Prostate gland (tissue), 2 donors: ENCODE results near the gene ABCC4. TPM values are rescaled to one million over a fixed set of nuclear protein-coding genes. Genes with fewer than 3 reads are reported as not detected.

ENCODE experiments used
- DNase-seq: peaks from one replicate; pipeline ENCODE4 v3.0.0-alpha.2; 2019; ENCODE audit warnings: low spot score
- H3K27ac ChIP-seq, 2 donors: fragments of 200-600 bp; sonication (generic); 2 replicates each; pipeline ENCODE4 v1.5.1; 2017 to 2019
- H3K27me3 ChIP-seq: fragments of 200-600 bp; sonication (generic); replicated peaks from 2 replicates; pipeline ENCODE4 v1.5.1; 2019; ENCODE audit not compliant: insufficient read depth
- H3K36me3 ChIP-seq, 2 donors: fragments of 200-600 bp; sonication (generic); 1 replicate in 1 of 2; 2 replicates in 1 of 2; pipeline versions ENCODE4 v1.5.1 to v1.8.1; 2017 to 2019
- H3K4me1 ChIP-seq: fragments of 200-600 bp; sonication (generic); replicated peaks from 2 replicates; pipeline ENCODE4 v1.5.1; 2019
- H3K4me3 ChIP-seq, 2 donors: fragments of 200-600 bp; sonication (generic); 2 replicates each; pipeline ENCODE4 v1.5.1; 2017 to 2019
- H3K9me3 ChIP-seq: fragments of 200-600 bp; sonication (generic); 2 replicates; pipeline ENCODE4 v1.5.1; 2017
- POLR2A ChIP-seq: fragments of 450-650 bp; IDR thresholded peaks from one replicate; pipeline ENCODE4 v1.6.1; 2016; ENCODE audit warnings: antibody characterized with exemption, mild to moderate bottlenecking
- POLR2AphosphoS5 ChIP-seq: sonication (generic); formaldehyde crosslinking; IDR thresholded peaks from one replicate; pipeline ENCODE4 v1.6.1; 2017; ENCODE audit warnings: antibody characterized with exemption
- WGBS: methylation state at CpG from one replicate; pipeline ENCODE4 v1.1.5; 2018; 5-methylcytosine and 5-hydroxymethylcytosine counted together
- intact Hi-C: fragments of 100-400 bp; cut with DNase I; formaldehyde crosslinking; loops from one replicate; pipeline ENCODE4 v1.14.2; 2022
- total RNA-seq, 2 donors: library from RNA; depleted of rRNA; stranded (reverse); fragments of >200 nt; gene quantifications; one replicate each; pipeline ENCODE4 v1.1.0, GENCODE V29; 2016
- TF ChIP-seq, protein P1 (sequence below), 4 experiments: fragments of 200-600 bp in 2 of 4; fragments of 450-650 bp in 2 of 4; sonication (generic) in 2 of 4; IDR thresholded peaks; 1 replicate in 3 of 4; 2 replicates in 1 of 4; pipeline ENCODE4 v1.5.1; 2016 to 2019; ENCODE audit warnings: antibody characterized with exemption in 4 of 4, mild to moderate bottlenecking in 2 of 4, moderate library complexity in 2 of 4

The ABCC4 gene
- total RNA-seq, 2 donors from 2014 or later = 33.3 to 48.4 TPM

DNA sequence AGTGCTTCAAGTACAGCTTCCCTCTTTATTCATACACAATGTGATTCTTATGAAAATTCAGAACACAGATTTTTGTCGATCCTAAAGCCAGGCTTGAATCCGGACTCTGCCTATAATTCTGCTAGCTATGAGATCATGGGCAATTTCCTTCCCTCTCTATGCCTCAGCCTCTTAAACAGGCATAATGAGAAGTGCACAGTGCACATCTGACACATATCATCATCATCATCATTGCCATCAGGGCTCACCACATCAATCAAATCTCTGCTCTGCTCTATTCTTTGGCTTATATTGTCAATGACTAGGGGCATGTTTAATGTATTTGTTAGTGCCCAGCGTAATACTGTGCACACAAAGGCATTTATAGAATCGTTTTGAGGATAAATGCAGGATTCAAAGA, 269.1 kb downstream of the ABCC4 start:
- intact Hi-C loops = no loop called here
- Histone ChIP-seq H3K9me3 (no peaks in the 10 kb centered on the region), H3K27ac (no peak overlapping the region), H3K27me3 (no peaks in the 10 kb centered on the region), H3K4me3 (no peak overlapping the region), H3K4me1 (no peaks in the 10 kb centered on the region), H3K36me3 (no peaks in the 10 kb centered on the region)
- 68% methylated on average over 4 of the region's 4 CpGs for WGBS
- no peak for DNase-seq
- TF ChIP-seq POLR2AphosphoS5 = no peak
- TF ChIP-seq, protein P1, sequence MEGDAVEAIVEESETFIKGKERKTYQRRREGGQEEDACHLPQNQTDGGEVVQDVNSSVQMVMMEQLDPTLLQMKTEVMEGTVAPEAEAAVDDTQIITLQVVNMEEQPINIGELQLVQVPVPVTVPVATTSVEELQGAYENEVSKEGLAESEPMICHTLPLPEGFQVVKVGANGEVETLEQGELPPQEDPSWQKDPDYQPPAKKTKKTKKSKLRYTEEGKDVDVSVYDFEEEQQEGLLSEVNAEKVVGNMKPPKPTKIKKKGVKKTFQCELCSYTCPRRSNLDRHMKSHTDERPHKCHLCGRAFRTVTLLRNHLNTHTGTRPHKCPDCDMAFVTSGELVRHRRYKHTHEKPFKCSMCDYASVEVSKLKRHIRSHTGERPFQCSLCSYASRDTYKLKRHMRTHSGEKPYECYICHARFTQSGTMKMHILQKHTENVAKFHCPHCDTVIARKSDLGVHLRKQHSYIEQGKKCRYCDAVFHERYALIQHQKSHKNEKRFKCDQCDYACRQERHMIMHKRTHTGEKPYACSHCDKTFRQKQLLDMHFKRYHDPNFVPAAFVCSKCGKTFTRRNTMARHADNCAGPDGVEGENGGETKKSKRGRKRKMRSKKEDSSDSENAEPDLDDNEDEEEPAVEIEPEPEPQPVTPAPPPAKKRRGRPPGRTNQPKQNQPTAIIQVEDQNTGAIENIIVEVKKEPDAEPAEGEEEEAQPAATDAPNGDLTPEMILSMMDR (IDR thresholded peaks at IDR 0.05) = no peak
- no peak for TF ChIP-seq POLR2A

DNA sequence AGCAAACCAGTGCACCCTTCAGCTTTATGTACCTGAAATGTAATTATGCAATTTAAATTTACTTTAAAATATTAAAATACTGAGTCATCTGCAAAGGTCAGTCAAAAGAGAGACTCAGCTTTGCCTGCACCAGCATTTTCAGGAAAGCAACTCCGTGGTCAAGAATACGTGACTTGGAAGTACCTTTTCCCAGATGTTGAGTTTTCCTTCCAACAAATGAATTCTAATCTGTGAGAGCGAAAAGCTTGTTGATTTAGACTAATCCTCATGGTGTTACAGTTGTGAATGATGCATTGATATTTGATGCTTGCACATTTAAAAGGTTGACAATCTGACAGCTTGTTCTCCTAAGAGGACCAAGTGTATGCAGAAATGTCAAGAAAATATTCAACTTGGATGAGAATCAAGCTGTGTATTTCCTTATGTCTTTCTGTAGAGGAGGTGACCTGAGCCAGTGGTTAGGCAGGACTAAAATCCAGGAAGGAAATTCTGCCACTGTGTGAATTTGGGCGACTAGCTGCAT, 270.4 kb downstream of the ABCC4 start:
- no peak overlapping the region for H3K27ac ChIP-seq
- WGBS = 88% methylated on average over 4 of the region's 4 CpGs

DNA sequence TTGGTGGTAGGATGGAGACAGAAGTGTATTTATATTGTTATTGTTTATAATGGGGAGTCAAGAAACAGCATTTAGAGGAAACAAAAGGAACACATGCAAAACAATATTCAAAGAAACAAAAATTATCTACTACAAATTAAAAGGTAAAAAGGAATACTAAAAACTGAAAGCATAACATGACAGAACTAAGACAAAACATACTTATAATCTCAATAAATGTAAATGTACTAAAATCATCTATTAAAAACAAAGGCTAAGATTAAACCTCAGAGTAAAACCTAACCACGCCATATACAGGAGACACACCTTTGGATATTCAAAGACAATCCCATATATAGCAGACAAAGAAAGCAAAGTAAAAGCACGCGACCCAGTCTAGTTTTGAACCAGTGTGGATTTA, 273.6 kb downstream of the ABCC4 start:
- no peak overlapping the region for H3K4me3 ChIP-seq
- H3K27ac ChIP-seq = no peak overlapping the region
- TF ChIP-seq POLR2A (no peak), POLR2AphosphoS5 (no peak)
- TF ChIP-seq, protein P1 (IDR thresholded peaks at IDR 0.05) = no peak
- intact Hi-C loops = no loop called here
- H3K27me3 ChIP-seq = no peaks in the 10 kb centered on the region
- no peaks in the 10 kb centered on the region for H3K9me3 ChIP-seq
- H3K4me1 ChIP-seq = no peaks in the 10 kb centered on the region
- 95% methylated on average over 3 of the region's 3 CpGs for WGBS
- no peak for DNase-seq
- H3K36me3 ChIP-seq = no peaks in the 10 kb centered on the region

More for the DNA sequence above, 270.4 kb downstream of the ABCC4 start:
- Histone ChIP-seq H3K27me3 (no peaks in the 10 kb centered on the region), H3K9me3 (no peaks in the 10 kb centered on the region), H3K4me1 (no peaks in the 10 kb centered on the region), H3K36me3 (no peaks in the 10 kb centered on the region), H3K4me3 (no peak overlapping the region)
- intact Hi-C loops = no loop called here
- DNase-seq = no peak
- TF ChIP-seq, protein P1 (IDR thresholded peaks at IDR 0.05) = no peak
- no peak for TF ChIP-seq POLR2A
- TF ChIP-seq POLR2AphosphoS5 = no peak

DNA sequence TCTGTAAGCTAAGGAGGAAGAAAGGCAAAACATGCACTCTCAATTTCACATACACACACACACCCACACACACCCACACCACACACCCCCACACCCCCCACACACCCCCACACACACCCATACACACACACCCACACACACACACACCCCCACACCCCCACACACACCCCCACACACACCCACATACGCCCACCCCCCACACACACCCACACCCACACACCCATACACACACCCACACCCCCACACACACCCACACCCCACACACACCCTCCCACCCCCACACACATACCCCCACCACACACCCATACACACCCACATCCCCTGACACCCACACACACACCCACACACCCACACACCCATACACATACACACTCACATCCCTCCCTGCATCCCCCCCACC, 276.1 kb downstream of the ABCC4 start:
- intact Hi-C loops = no loop called here
- WGBS = 88% methylated on average over 1 of the region's 1 CpG

DNA sequence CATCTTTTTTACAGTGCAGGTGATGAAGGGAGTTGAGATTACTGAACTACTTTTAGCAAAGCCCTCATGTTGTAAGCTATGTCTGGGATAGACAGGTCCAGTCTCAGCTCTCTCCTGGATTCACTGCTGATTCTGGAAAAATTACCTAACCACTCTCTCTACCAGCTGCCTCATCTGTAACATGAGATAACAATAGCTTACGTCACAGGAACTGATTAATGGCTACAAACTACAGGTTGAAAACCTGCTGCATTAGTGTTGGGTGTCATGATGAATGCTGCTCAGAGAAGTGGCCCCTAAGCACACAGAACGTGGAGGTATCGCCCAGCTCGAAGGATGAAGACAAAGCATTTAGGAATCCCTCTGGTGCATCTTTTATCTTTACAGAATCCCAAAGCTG, 277.8 kb downstream of the ABCC4 start:
- no peaks in the 10 kb centered on the region for H3K9me3 ChIP-seq
- H3K27ac ChIP-seq = no peak overlapping the region
- TF ChIP-seq POLR2AphosphoS5 = no peak
- no peak for TF ChIP-seq POLR2A
- TF ChIP-seq, protein P1 (IDR thresholded peaks at IDR 0.05) = no peak
- no peak for DNase-seq
- no peaks in the 10 kb centered on the region for H3K4me1 ChIP-seq
- intact Hi-C loops = no loop called here
- H3K4me3 ChIP-seq = no peak overlapping the region
- 54% methylated on average over 4 of the region's 4 CpGs for WGBS
- no peaks in the 10 kb centered on the region for H3K36me3 ChIP-seq
- no peaks in the 10 kb centered on the region for H3K27me3 ChIP-seq

More for the DNA sequence above, 276.1 kb downstream of the ABCC4 start:
- TF ChIP-seq POLR2AphosphoS5 = no peak
- TF ChIP-seq POLR2A = no peak
- TF ChIP-seq, protein P1 (IDR thresholded peaks at IDR 0.05) = no peak
- no peak for DNase-seq
- Histone ChIP-seq H3K36me3 (no peaks in the 10 kb centered on the region), H3K27ac (no peak overlapping the region), H3K27me3 (no peaks in the 10 kb centered on the region), H3K4me1 (no peaks in the 10 kb centered on the region), H3K9me3 (no peaks in the 10 kb centered on the region), H3K4me3 (no peak overlapping the region)
